Osteocyte (in vitro differentiated cells): Measurements from ENCODE around the gene PMM2. TPM values are rescaled to one million over a fixed set of nuclear protein-coding genes. Genes with fewer than 3 reads are reported as not detected.

Experiments
- DNase-seq: peaks from one replicate; pipeline ENCODE4 v3.0.0; 2021; ENCODE audit warnings: mixed read lengths; ENCODE audit not compliant: unreplicated experiment; ENCODE audit errors: extremely low spot score
- H3K27ac Mint-ChIP-seq: one replicate; pipeline ENCODE4 v1.8.0; 2021; ENCODE audit warnings: mild to moderate bottlenecking, mixed read lengths; ENCODE audit not compliant: unreplicated experiment
- H3K27me3 Mint-ChIP-seq: one replicate; pipeline ENCODE4 v1.8.0; 2021; ENCODE audit warnings: mixed read lengths; ENCODE audit not compliant: unreplicated experiment
- H3K36me3 Mint-ChIP-seq: one replicate; pipeline ENCODE4 v1.8.0; 2021; ENCODE audit warnings: mixed read lengths; ENCODE audit not compliant: unreplicated experiment
- H3K4me1 Mint-ChIP-seq: one replicate; pipeline ENCODE4 v1.8.0; 2021; ENCODE audit warnings: mixed read lengths; ENCODE audit not compliant: unreplicated experiment
- H3K4me3 Mint-ChIP-seq: one replicate; pipeline ENCODE4 v1.8.0; 2021; ENCODE audit warnings: mild to moderate bottlenecking, moderate library complexity, mixed read lengths; ENCODE audit not compliant: unreplicated experiment
- H3K9me3 Mint-ChIP-seq: one replicate; pipeline ENCODE4 v1.8.0; 2021; ENCODE audit warnings: mixed read lengths; ENCODE audit not compliant: unreplicated experiment
- CTCF ChIP-seq: fragments of 200-600 bp; sonication (generic); IDR thresholded peaks from 2 replicates; pipeline ENCODE4 v1.5.0; 2021; ENCODE audit warnings: antibody characterized with exemption, mild to moderate bottlenecking, moderate library complexity
- total RNA-seq: library from RNA; stranded (reverse); gene quantifications from 2 replicates; pipeline ENCODE4 v1.2.1, GENCODE V29; 2021

Gene PMM2
- total RNA-seq, 1 donor from 2014 or later, result 42.9 TPM

- TF ChIP-seq CTCF, result no peak
- H3K9me3 Mint-ChIP-seq, result no peaks in the 10 kb centered on the region
- H3K27me3 Mint-ChIP-seq, result no peaks in the 10 kb centered on the region
- H3K27ac Mint-ChIP-seq, result no peak overlapping the region
- H3K4me1 Mint-ChIP-seq, result peaks cover 25% of the 10 kb centered on the region
- DNase-seq, result no peak
- H3K36me3 Mint-ChIP-seq, result no peaks in the 10 kb centered on the region
- H3K4me3 Mint-ChIP-seq, result peak overlapping the region; percentile 14
These were observed 2.5 kb upstream of the PMM2 start for GRCh38 chr16:8795091-8795490.

GRCh38 chr16:8795818-8796217 lies 1.8 kb upstream of the PMM2 start:
- Mint-ChIP-seq H3K36me3 (no peaks in the 10 kb centered on the region), H3K4me3 (no peak overlapping the region), H3K4me1 (peaks cover 25% of the 10 kb centered on the region), H3K27ac (no peak overlapping the region), H3K9me3 (no peaks in the 10 kb centered on the region), H3K27me3 (no peaks in the 10 kb centered on the region)
- no peak for DNase-seq
- no peak for TF ChIP-seq CTCF

GRCh38 chr16:8796469-8797363 lies 923 bp upstream of the PMM2 start:
- no peak for TF ChIP-seq CTCF
- Mint-ChIP-seq H3K4me3 (peak overlapping the region; percentile 98), H3K36me3 (peaks cover 2% of the 10 kb centered on the region), H3K4me1 (peaks cover 27% of the 10 kb centered on the region), H3K9me3 (no peaks in the 10 kb centered on the region), H3K27me3 (no peaks in the 10 kb centered on the region), H3K27ac (peak overlapping the region; percentile 78)
- no peak for DNase-seq

- H3K9me3 Mint-ChIP-seq, result no peaks in the 10 kb centered on the region
- peak overlapping the region; percentile 78 for H3K27ac Mint-ChIP-seq
- H3K4me1 Mint-ChIP-seq, result peaks cover 27% of the 10 kb centered on the region
- no peak for TF ChIP-seq CTCF
- no peaks in the 10 kb centered on the region for H3K27me3 Mint-ChIP-seq
- no peak for DNase-seq
- peaks cover 7% of the 10 kb centered on the region for H3K36me3 Mint-ChIP-seq
- peak overlapping the region; percentile 98 for H3K4me3 Mint-ChIP-seq
These were observed 512 bp downstream of the PMM2 start for GRCh38 chr16:8798174-8798527.

GRCh38 chr16:8798535-8799157 lies 1.0 kb downstream of the PMM2 start:
- no peak for TF ChIP-seq CTCF
- Mint-ChIP-seq H3K36me3 (peaks cover 10% of the 10 kb centered on the region), H3K4me1 (peaks cover 27% of the 10 kb centered on the region), H3K9me3 (no peaks in the 10 kb centered on the region), H3K27ac (peak overlapping the region; percentile 78), H3K27me3 (no peaks in the 10 kb centered on the region), H3K4me3 (peak overlapping the region; percentile 98)
- DNase-seq, result no peak
